Aorta (tissue), 5 donors: ENCODE results near the gene MPZL2. TPM values are rescaled to one million over a fixed set of nuclear protein-coding genes. Genes with fewer than 3 reads are reported as not detected.
A peak's percentile ranks its signal among the peaks of the same experiment; 100 is the strongest.

Experiments
- ATAC-seq: fragments of 200-7000 bp; cut with Tn5 transposase; one replicate; pipeline ENCODE4 v1.9.1; 2022; ENCODE audit warnings: moderate library complexity; ENCODE audit not compliant: low FRiP score
- DNase-seq, 2 donors: peaks; one replicate each; pipeline ENCODE4 v3.0.0-alpha.2; 2020
- H3K27ac ChIP-seq, 2 donors: one replicate each; pipeline ENCODE4 v1.5.1; 2013; ENCODE audit warnings: low read length in 2 of 2, mild to moderate bottlenecking in 2 of 2, moderate library complexity in 2 of 2, control low read depth in 1 of 2, inconsistent platforms in 1 of 2, low read depth in 1 of 2
- H3K27me3 ChIP-seq, 2 donors: one replicate each; pipeline ENCODE4 v1.6.1; 2013; ENCODE audit warnings: control low read depth in 1 of 2, low read length in 1 of 2, mild to moderate bottlenecking in 1 of 2, moderate library complexity in 1 of 2; ENCODE audit not compliant: insufficient read depth in 2 of 2, control insufficient read depth in 1 of 2
- H3K36me3 ChIP-seq, 2 donors: one replicate each; pipeline ENCODE4 v1.6.1; 2013; ENCODE audit warnings: control low read depth in 1 of 2, low read length in 1 of 2, mild to moderate bottlenecking in 1 of 2; ENCODE audit not compliant: insufficient read depth in 2 of 2, control insufficient read depth in 1 of 2
- H3K4me1 ChIP-seq, 2 donors: one replicate each; pipeline ENCODE4 v1.6.1; 2013; ENCODE audit warnings: low read length in 2 of 2, control low read depth in 1 of 2, mild to moderate bottlenecking in 1 of 2, moderate library complexity in 1 of 2; ENCODE audit not compliant: insufficient read depth in 2 of 2, control insufficient read depth in 1 of 2
- H3K4me3 ChIP-seq, 2 donors: one replicate each; pipeline ENCODE4 v1.5.1; 2013; ENCODE audit warnings: low read length in 2 of 2, control low read depth in 1 of 2, mild to moderate bottlenecking in 1 of 2
- H3K9me3 ChIP-seq: one replicate; pipeline ENCODE4 v1.6.1; 2013; ENCODE audit warnings: mild to moderate bottlenecking, low read length; ENCODE audit not compliant: control insufficient read depth
- WGBS, 2 donors: extraction: QIAGEN DNeasy Blood & Tissue Kit; methylation state at CpG; one replicate each; pipeline ENCODE4 v1.1.7; 2013; 5-methylcytosine and 5-hydroxymethylcytosine counted together
- intact Hi-C, 2 donors: fragments of 100-400 bp; cut with DNase I; formaldehyde crosslinking; loops; one replicate each; pipeline versions ENCODE4 v1.14.2 to v1.15.0; 2022
- polyA plus RNA-seq, 2 donors: library from polyadenylated mRNA; stranded (reverse); fragments of 200-250 nt; gene quantifications; one replicate each; pipeline ENCODE4 v1.2.3, GENCODE V29; 2013
- total RNA-seq, 2 donors: library from RNA; stranded (reverse); fragmentation: NEBNext Ultra II Directional; extraction: Animal tissue kit (Norgen Biotek cat#: 25700); gene quantifications; one replicate each; pipeline ENCODE4 v1.2.1, GENCODE V29; 2021
- donor health status: healthy with polysubstance abuse.
- donor health status: Bipolar disorder and iron deficiency.
- donor health status: DM: no; HTN: no; CAD: no.
- donor health status: DM: no; HTN: no; CAD: no.
- donor health status: DM: yes; HTN: yes; CAD: no.

The MPZL2 gene
- total and polyA plus RNA-seq, 4 donors, result 3.8 to 63.2 (median 33.0) TPM

DNA sequence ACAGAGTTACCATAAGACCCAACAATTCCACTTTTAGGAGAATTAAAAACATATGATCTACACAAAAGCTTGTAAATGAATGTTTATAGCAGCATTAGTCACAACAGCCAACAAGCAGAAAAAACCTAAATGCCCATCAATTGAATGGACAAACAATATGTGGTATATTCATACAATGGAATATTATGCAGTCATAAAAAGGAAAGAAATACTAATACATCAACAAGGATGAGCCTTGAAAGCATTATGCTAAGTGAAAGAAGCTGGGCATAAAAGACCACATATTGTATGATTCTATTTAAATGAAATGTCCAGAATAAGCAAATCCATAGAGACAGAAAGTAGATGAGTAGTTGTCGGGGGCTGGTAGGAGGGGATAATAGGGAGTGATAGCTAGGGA lies 5.0 kb downstream of the MPZL2 start:
- ATAC-seq, result no peak
- intact Hi-C loops, result no loop called here
- H3K9me3 ChIP-seq, result no peaks in the 10 kb centered on the region
- no peaks in the 10 kb centered on the region for H3K4me1 ChIP-seq
- H3K4me3 ChIP-seq, result no peak overlapping the region
- H3K36me3 ChIP-seq, result no peaks in the 10 kb centered on the region
- 99 to 100% methylated on average over 1 of the region's 1 CpG for WGBS, 2 donors
- peaks cover 0 to 2% of the 10 kb centered on the region in 2 donors for H3K27me3 ChIP-seq
- no peak overlapping the region for H3K27ac ChIP-seq
- no peak for DNase-seq

DNA sequence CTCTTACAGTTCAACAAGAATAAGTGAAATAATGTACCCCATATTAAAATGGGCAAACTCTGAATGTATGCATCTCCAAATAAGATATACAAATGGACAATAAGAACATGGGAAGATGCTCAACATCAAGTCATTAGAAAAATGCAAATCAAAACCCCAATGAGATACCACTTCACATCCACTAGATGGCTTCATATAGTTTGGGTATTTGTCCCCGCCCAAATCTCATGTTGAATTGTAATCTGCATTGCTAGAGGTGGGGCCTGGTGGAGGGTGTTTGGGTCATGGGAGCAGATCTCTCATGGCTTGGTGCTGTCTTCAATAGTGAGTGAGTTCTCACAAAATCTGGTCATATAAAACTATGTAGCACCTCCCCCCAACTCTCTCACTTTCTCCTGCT lies 5.7 kb downstream of the MPZL2 start:
- no peaks in the 10 kb centered on the region for H3K36me3 ChIP-seq
- no peak overlapping the region for H3K27ac ChIP-seq
- WGBS, 2 donors, result 0 to 76% methylated on average over 1 of the region's 1 CpG
- DNase-seq (no peak), ATAC-seq (no peak)
- H3K9me3 ChIP-seq, result no peaks in the 10 kb centered on the region
- intact Hi-C loops, result no loop called here
- no peaks in the 10 kb centered on the region for H3K27me3 ChIP-seq
- H3K4me1 ChIP-seq, result no peaks in the 10 kb centered on the region
- H3K4me3 ChIP-seq, result no peak overlapping the region

DNA sequence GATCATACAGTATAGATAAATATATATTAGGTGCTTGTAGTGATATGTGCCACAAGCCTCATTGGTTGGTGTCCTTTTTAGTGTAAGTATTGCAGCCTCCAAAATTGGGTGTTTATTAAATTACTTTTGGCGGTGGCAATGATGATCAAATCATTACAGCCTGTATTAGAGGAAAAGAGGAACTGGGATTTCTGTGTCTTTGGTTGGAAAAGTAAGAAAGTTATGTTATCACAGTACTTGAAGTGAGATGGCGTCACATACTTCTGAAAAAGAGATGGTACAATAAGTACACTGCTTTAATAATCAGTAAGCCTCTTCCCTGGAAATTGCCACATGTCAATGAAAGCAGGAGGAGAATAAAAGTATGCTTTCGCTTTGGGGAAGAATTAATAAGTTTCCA lies 11.4 kb downstream of the MPZL2 start:
- intact Hi-C loops, result no loop called here
- H3K27ac ChIP-seq, result no peak overlapping the region

DNA sequence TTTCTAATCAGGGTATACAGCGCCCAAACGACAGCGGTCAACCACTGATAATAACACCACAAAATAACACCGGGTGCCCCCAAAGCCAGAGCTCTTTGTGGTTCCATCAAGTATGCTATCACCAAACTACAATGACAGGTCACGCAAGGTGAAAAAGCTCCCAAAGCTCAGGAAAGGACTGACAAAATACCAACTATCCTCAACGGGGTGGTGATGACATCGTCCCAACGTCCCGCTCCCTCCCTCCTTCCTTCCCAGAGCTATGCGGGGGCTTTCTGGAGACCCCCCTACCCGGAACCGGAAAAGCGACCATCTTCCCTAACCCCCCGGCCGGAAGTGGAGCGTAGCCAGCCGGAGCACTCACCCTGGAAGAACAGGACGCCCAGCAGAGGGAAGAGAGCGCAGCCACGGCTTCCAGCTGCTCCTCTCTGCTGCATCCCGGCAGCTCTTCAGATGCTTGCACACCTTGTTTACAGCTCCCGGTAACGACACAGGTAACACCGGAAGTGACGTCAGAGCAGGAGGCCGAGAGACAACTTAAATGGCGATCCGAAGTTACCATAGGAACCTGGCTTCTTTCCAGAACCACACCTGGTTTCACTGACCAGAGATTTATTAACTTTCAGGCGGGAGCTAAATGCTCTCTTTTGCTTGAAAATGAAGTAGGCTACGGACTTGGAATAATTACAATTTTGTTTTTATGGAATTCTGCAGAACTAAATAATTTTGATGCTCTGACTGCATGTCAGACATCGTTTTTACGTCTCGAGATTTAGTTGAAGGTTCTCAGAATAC lies 12.0 kb downstream of the MPZL2 start, which contains the start of gene MPZL3:
TSS of gene MPZL3 (minus strand) at position 508 of the 795 bp plus-strand sequence. CDS start at position 437, 71 bp downstream.
- Histone ChIP-seq H3K9me3 (no peaks in the 10 kb centered on the region), H3K4me3 (peak within 1 kb of the TSS in 1 of 2 donors; percentile 49), H3K36me3 (no peaks in the 10 kb centered on the region), H3K4me1 (no peaks in the 10 kb centered on the region), H3K27ac (no peak within 1 kb of the TSS), H3K27me3 (no peaks in the 10 kb centered on the region)
- ATAC-seq (peak; percentile 54), DNase-seq (peak; percentile 75 to 78)
- intact Hi-C loops, result no loop called here
- 4 to 8% methylated on average over 33 of the region's 33 CpGs for WGBS, 2 donors

More for the DNA sequence above, 11.4 kb downstream of the MPZL2 start:
- no peak for DNase-seq
- 74 to 79% methylated on average over 3 of the region's 3 CpGs for WGBS, 2 donors
- Histone ChIP-seq H3K4me3 (no peak overlapping the region), H3K27me3 (no peaks in the 10 kb centered on the region), H3K4me1 (no peaks in the 10 kb centered on the region), H3K36me3 (no peaks in the 10 kb centered on the region), H3K9me3 (no peaks in the 10 kb centered on the region)
- ATAC-seq, result no peak

DNA sequence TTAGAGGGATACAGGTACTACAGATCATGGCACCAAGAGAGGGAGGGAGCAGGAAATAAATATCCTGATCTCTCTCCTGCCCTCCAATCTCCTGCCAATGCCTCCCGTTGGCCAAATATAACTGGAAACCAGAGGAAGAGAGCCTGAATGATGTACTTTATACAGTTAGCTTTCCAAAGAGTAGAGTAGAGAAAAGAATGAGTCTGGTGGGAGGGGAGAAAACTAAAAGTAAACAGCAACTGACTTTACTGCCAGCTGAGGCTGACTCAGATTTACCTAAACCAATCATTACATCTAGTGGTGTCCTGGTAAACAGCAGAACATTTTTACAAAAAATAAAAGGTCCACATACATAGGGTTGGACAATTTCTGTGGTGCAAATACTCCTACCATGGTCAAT lies 17.1 kb downstream of the MPZL2 start:
- WGBS, 2 donors, result 68 to 83% methylated on average over 1 of the region's 1 CpG
- H3K4me3 ChIP-seq, result no peak overlapping the region
- intact Hi-C loops, result no loop called here
- ATAC-seq (no peak), DNase-seq (no peak)
- H3K36me3 ChIP-seq, result no peaks in the 10 kb centered on the region
- no peaks in the 10 kb centered on the region for H3K4me1 ChIP-seq
- no peaks in the 10 kb centered on the region for H3K27me3 ChIP-seq
- no peak overlapping the region for H3K27ac ChIP-seq
- no peaks in the 10 kb centered on the region for H3K9me3 ChIP-seq

DNA sequence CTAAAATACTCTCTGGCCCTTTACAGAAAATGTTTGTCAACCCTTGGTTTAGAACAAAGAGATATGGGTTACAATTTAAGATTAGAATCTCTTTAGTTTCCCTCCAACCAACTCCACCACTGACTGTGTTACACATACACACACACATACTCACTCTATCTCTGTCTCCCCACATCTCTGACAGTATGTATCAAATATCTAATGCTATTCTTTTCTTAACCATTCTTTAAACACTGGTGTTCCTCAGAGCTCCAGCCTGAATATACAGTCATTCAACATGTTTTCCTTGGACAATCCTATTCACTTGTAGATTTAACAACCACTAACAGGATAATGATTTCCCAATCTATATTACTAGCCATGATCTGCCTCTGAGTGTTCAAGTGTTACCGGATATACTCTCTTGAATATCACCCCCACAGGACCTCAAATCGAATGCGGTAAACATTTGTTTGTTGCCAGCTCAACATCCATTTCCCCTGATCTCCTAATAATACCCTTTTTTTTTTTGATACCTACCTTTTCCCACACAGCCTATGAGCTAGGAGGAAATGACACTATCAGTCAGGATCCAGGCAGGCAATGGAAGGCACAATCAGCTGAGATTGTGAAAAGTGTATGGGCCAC lies 18.0 kb downstream of the MPZL2 start:
- WGBS, 2 donors, result 94 to 95% methylated on average over 3 of the region's 3 CpGs
- H3K9me3 ChIP-seq, result no peaks in the 10 kb centered on the region
- H3K4me1 ChIP-seq, result no peaks in the 10 kb centered on the region

DNA sequence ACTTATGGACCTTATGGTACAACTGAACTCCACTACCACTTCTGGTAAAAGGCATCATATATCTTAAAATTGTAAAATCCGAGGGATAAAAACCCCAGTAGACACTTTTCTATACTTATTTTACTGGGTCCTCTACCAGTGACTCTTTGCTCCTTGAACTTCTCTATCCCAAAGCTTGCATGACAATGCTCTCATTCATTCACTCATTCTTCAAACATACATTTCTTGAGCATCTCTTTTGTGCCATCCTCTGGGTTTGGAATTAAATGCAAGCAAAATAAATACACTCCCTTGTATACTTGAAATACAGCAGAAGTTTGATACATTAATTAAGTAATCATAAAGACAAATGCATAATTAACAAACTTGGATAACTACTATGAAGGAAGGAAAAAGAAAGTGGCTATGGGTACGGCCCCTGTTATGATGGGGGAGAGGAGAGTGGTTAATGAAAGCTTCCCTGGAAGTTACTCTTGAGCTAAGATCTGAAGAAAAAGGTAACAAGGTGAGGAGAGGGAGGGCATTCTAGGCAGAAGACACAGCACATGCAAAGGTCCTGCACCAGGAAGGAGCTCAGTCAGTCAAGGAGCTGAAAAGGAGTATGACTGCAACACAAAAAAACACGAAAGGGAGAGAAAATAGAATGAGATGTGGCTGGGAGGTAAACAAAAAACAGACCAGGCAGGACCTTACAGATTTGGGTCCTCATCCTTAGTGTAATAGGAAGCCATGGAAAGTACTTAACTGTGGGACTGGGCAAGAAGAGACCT lies 19.9 kb downstream of the MPZL2 start:
- no peaks in the 10 kb centered on the region for H3K9me3 ChIP-seq
- no peaks in the 10 kb centered on the region for H3K27me3 ChIP-seq
- H3K4me3 ChIP-seq, result no peak overlapping the region
- H3K27ac ChIP-seq, result no peak overlapping the region
- intact Hi-C loops, result no loop called here
- DNase-seq (no peak), ATAC-seq (no peak)
- no peaks in the 10 kb centered on the region for H3K36me3 ChIP-seq
- 52 to 62% methylated on average over 3 of the region's 3 CpGs for WGBS, 2 donors
- H3K4me1 ChIP-seq, result no peaks in the 10 kb centered on the region

More for the DNA sequence above, 18.0 kb downstream of the MPZL2 start:
- no peak overlapping the region for H3K27ac ChIP-seq
- no peaks in the 10 kb centered on the region for H3K27me3 ChIP-seq
- intact Hi-C loops, result no loop called here
- no peaks in the 10 kb centered on the region for H3K36me3 ChIP-seq
- no peak for ATAC-seq
- no peak for DNase-seq
- no peak overlapping the region for H3K4me3 ChIP-seq

DNA sequence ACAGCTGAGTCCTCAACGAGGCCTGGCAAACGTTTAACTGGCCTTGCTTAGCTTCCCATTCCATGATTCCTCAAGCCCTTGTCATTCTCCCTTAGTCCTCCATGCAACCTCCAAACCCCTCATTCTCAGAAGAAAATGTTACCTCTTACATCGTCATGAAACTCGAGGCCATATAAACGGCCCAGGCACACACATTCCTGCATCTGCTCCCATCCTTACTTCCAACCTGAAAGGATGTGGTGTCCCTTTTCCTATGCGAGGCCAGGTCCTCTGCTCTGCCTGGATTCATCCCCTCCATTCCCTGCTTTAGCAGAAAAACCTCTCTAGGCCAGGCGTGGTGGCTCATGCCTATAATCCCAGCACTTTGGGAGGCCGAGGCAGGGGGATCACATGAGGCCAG lies 20.9 kb downstream of the MPZL2 start:
- no peak for ATAC-seq
- Histone ChIP-seq H3K27ac (no peak overlapping the region), H3K4me3 (no peak overlapping the region), H3K4me1 (no peaks in the 10 kb centered on the region), H3K36me3 (no peaks in the 10 kb centered on the region), H3K27me3 (no peaks in the 10 kb centered on the region), H3K9me3 (no peaks in the 10 kb centered on the region)
- intact Hi-C loops, result no loop called here
- DNase-seq, result no peak
- WGBS, 2 donors, result 58% methylated on average over 8 of the region's 8 CpGs
